HepG2 (cell line): ENCODE measurements around the gene UROS. TPM values are rescaled to one million over a fixed set of nuclear protein-coding genes. Genes with fewer than 3 reads are reported as not detected.

Experiments used
- AKAP8 ChIP-seq: sonication (generic); formaldehyde crosslinking; IDR thresholded peaks from 2 replicates; pipeline ENCODE4 v1.5.1; 2020; ENCODE audit warnings: mild to moderate bottlenecking, missing genetic modification reagents
- FOXK1 ChIP-seq: sonication (generic); formaldehyde crosslinking; IDR thresholded peaks from 2 replicates; pipeline ENCODE4 v1.4.0; 2020; ENCODE audit warnings: low read depth, missing genetic modification reagents, borderline replicate concordance
- MED13 ChIP-seq: sonication (generic); formaldehyde crosslinking; IDR thresholded peaks from 2 replicates; pipeline ENCODE4 v1.5.0; 2020; ENCODE audit warnings: missing genetic modification reagents
- NR2C2 ChIP-seq: sonication (generic); formaldehyde crosslinking; IDR thresholded peaks from 2 replicates; pipeline ENCODE4 v1.4.0; 2020; ENCODE audit warnings: missing genetic modification reagents, mild to moderate bottlenecking, moderate library complexity, borderline replicate concordance
- NRL ChIP-seq: sonication (generic); formaldehyde crosslinking; IDR thresholded peaks from 2 replicates; pipeline ENCODE4 v1.5.0; 2020; ENCODE audit warnings: missing genetic modification reagents, mild to moderate bottlenecking, moderate library complexity, borderline replicate concordance
- RFXANK ChIP-seq: IDR thresholded peaks from 2 replicates; pipeline ENCODE4 v1.6.1; 2016
- SALL1 ChIP-seq: sonication (generic); formaldehyde crosslinking; IDR thresholded peaks from 2 replicates; pipeline ENCODE4 v1.8.0; 2022; ENCODE audit warnings: mild to moderate bottlenecking, missing genetic modification reagents
- SNAI1 ChIP-seq: sonication (generic); formaldehyde crosslinking; IDR thresholded peaks from 2 replicates; pipeline ENCODE4 v1.5.0; 2020; ENCODE audit warnings: mild to moderate bottlenecking, missing genetic modification reagents, borderline replicate concordance
- SRSF4 ChIP-seq: fragments of 200-400 bp; formaldehyde crosslinking; IDR thresholded peaks from one replicate; pipeline ENCODE4 v1.6.1; 2018; ENCODE audit warnings: mild to moderate bottlenecking, low read depth, low read length, moderate library complexity; ENCODE audit not compliant: poor library complexity, severe bottlenecking
- TEF ChIP-seq: sonication (generic); formaldehyde crosslinking; IDR thresholded peaks from 2 replicates; pipeline ENCODE4 v1.5.0; 2020; ENCODE audit warnings: missing genetic modification reagents
- ZBTB8A ChIP-seq: sonication (generic); formaldehyde crosslinking; IDR thresholded peaks from 2 replicates; pipeline ENCODE4 v1.4.0; 2020; ENCODE audit warnings: mild to moderate bottlenecking, low read depth, missing genetic modification reagents, borderline replicate concordance
- ZFP41 ChIP-seq: sonication (generic); formaldehyde crosslinking; IDR thresholded peaks from 2 replicates; pipeline ENCODE4 v1.4.0; 2020; ENCODE audit warnings: mild to moderate bottlenecking, missing genetic modification reagents, borderline replicate concordance
- ZNF646 ChIP-seq: sonication (generic); formaldehyde crosslinking; IDR thresholded peaks from 2 replicates; pipeline ENCODE4 v1.9.0; 2021; ENCODE audit warnings: mild to moderate bottlenecking, missing genetic modification reagents
- ZNF879 ChIP-seq: sonication (generic); formaldehyde crosslinking; IDR thresholded peaks from 2 replicates; pipeline ENCODE4 v1.8.1; 2023; ENCODE audit warnings: missing genetic modification reagents
- ZSCAN12 ChIP-seq: sonication (generic); formaldehyde crosslinking; IDR thresholded peaks from 2 replicates; pipeline ENCODE4 v1.9.0; 2021; ENCODE audit warnings: mild to moderate bottlenecking, missing genetic modification reagents
- polyA plus RNA-seq, 8 experiments: library from polyadenylated mRNA; depleted of rRNA in 3 of 8; stranded (reverse) in 7 of 8; unstranded in 1 of 8; fragments of >200 nt; fragmentation: Illumina TruSeq in 4 of 8; extraction: Trizol in 4 of 8; gene quantifications; 2 replicates each; pipeline versions ENCODE4 v1.2.1 to v1.2.3, GENCODE V29; 2011 to 2016; ENCODE audit warnings: low read depth in 4 of 8, missing spikeins in 1 of 8, mixed read lengths in 1 of 8; ENCODE audit not compliant: insufficient read depth in 1 of 8
- total RNA-seq, 5 experiments: library from RNA; depleted of rRNA; stranded (reverse); fragments of >200 nt; fragmentation: Illumina TruSeq; extraction: Trizol; gene quantifications; 2 replicates each; pipeline ENCODE4 v1.2.3, GENCODE V29; 2016; ENCODE audit warnings: low read depth in 1 of 5
- TF ChIP-seq, protein P1 (sequence below): sonication (generic); formaldehyde crosslinking; IDR thresholded peaks from 2 replicates; pipeline ENCODE4 v1.4.0; 2020; ENCODE audit warnings: missing genetic modification reagents, borderline replicate concordance
- TF ChIP-seq, protein P2 (sequence below): sonication (generic); formaldehyde crosslinking; IDR thresholded peaks from 2 replicates; pipeline ENCODE4 v1.4.0; 2020; ENCODE audit warnings: mild to moderate bottlenecking, missing genetic modification reagents

The UROS gene
- total and polyA plus RNA-seq, 2 of the 13 experiments (the other 11 are each of a cell fraction or from before 2014, with no cell fraction given): 14.8 to 49.9 TPM

- TF ChIP-seq TEF: no peak
- TF ChIP-seq ZNF646 (CRISPR knock-in tag): no peak
- TF ChIP-seq ZSCAN12 (CRISPR knock-in tag): no peak
- no peak for TF ChIP-seq MED13 (CRISPR knock-in tag)
- no peak for TF ChIP-seq RFXANK (CRISPR knock-in tag)
- no peak for TF ChIP-seq ZBTB8A (CRISPR knock-in tag)
- peak; percentile 98 for TF ChIP-seq NR2C2 (CRISPR knock-in tag)
- TF ChIP-seq, protein P1, sequence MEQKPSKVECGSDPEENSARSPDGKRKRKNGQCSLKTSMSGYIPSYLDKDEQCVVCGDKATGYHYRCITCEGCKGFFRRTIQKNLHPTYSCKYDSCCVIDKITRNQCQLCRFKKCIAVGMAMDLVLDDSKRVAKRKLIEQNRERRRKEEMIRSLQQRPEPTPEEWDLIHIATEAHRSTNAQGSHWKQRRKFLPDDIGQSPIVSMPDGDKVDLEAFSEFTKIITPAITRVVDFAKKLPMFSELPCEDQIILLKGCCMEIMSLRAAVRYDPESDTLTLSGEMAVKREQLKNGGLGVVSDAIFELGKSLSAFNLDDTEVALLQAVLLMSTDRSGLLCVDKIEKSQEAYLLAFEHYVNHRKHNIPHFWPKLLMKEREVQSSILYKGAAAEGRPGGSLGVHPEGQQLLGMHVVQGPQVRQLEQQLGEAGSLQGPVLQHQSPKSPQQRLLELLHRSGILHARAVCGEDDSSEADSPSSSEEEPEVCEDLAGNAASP (CRISPR knock-in tag): peak; percentile 31; the same call in 1 of the 2 replicates
- no peak for TF ChIP-seq SRSF4
- peak; percentile 72 for TF ChIP-seq SALL1 (CRISPR knock-in tag)
- TF ChIP-seq ZNF879 (CRISPR knock-in tag): no peak
- no peak for TF ChIP-seq ZFP41 (CRISPR knock-in tag)
- TF ChIP-seq, protein P2, sequence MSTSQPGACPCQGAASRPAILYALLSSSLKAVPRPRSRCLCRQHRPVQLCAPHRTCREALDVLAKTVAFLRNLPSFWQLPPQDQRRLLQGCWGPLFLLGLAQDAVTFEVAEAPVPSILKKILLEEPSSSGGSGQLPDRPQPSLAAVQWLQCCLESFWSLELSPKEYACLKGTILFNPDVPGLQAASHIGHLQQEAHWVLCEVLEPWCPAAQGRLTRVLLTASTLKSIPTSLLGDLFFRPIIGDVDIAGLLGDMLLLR (CRISPR knock-in tag): no peak
- no peak for TF ChIP-seq NRL (CRISPR knock-in tag)
- peak; percentile 78; the same call in 1 of the 2 replicates for TF ChIP-seq FOXK1 (CRISPR knock-in tag)
- TF ChIP-seq AKAP8: no peak
- TF ChIP-seq SNAI1 (CRISPR knock-in tag): no peak
These were observed at the start of gene UROS, which contains the start of gene BCCIP (continued) for GRCh38 chr10:125822878-125823662.
